AG09319 (cell line): Measurements from ENCODE around the gene VPS54.

Experiments
- DNase-seq: peaks from one replicate; pipeline ENCODE4 v3.0.0-alpha.2; 2010; ENCODE audit warnings: low read depth; ENCODE audit errors: extremely low read depth
- CTCF ChIP-seq: IDR thresholded peaks from 2 replicates; pipeline ENCODE4 v1.5.1; 2011; ENCODE audit warnings: low read depth, mild to moderate bottlenecking, inconsistent platforms, low read length, moderate library complexity

Gene VPS54

GRCh38 chr2:64056021-64056420 lies 36.8 kb upstream of the VPS54 start:
- no peak for DNase-seq
- TF ChIP-seq CTCF: no peak

GRCh38 chr2:64054161-64054915 lies 35.1 kb upstream of the VPS54 start:
- no peak for DNase-seq
- TF ChIP-seq CTCF: no peak

- no peak for DNase-seq
- TF ChIP-seq CTCF: no peak
Observed at GRCh38 chr2:64052463-64053241, 33.4 kb upstream of the VPS54 start.

GRCh38 chr2:64049633-64050220 lies 30.5 kb upstream of the VPS54 start:
- peak; percentile 38 for DNase-seq
- TF ChIP-seq CTCF: peak; percentile 94

DNA sequence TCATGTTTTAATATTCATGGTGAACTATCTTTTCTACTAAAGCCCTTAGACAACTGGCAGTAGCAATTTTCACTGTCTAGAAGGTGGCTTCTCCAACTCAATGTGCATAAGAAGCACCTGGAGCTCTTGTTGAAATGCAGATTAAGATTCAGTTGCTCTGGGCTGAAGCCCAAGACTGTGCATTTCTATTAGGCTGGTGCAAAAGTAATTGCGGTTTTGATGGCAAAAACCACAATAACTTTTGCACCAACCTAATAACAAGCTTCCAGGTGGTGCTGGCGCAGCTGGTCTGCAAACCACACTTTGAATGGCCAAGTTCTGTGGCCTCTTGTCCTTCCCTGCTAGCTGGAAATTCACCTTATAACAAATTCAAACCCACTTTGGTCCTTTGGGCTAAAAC lies 26.7 kb upstream of the VPS54 start:
- DNase-seq: no peak
- no peak for TF ChIP-seq CTCF

DNA sequence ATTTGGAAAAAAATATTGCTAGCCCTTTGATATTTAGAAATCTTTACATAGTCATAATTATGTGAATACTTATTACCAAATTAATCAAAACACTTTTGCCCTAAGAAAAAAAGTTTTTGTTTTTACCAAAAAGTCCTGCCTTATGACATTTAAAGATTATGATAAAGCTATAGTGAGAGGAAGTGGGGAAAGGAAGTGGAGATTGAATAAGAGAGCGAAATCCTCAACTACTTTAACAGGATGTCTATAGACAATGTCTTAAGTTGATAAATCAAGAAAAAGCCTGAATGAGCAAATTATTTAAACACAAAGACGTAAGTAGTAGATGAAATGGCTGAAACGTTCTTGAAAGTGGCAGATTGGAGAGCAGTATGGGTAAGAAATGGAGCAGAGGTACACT lies 20.9 kb upstream of the VPS54 start:
- no peak for DNase-seq
- TF ChIP-seq CTCF: no peak

DNA sequence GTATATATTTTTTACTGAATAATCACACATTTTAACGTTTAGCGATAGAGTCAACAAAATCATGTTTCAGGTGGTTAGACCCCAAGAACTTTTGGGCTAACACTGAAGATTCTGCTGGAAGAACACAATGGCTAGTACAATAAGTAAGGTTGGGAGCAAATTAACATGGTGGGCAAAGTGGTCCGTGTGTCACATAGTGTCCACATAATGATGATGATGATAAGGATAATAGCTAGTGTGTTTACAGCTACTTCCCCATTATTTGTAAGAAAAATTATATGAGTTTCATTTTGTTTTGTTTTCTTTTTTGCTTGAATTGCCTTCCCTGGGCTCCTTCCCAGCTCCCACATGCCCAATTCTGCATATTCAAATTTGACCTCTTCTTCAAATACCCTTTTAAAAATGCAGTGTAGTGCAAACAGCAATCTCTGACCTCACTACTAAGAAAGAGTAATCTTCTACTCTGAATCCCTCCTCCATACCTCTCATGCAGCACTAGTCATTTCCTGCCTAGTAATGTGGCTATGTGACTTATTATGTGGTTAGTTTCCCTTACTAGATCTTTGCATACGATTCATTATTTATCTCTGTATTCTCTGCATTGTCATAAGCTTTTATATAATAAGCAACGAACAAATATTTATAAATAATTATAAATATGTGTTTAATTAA lies 16.9 kb upstream of the VPS54 start:
- no peak for DNase-seq
- no peak for TF ChIP-seq CTCF
